ENCODE data around the gene DAB2.

Gene DAB2

DNA sequence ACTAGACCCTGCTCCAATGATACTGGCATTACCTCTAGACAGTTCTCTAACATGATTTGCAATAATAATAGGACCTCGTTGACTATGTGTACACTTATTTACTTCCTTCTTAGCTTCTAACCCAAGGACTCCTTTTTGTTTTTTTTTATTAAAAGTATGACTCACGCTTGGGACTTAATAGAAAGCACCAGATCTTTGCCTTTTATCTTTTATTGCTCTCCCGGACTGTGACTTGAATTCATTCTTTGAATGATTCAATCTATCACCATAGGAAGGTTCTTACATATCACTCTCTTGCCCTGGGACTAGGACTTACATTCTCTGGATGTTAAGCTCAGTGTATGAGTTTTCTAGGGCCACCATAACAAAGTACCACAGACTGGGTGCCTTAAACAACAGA, 69.5 kb downstream of the DAB2 start:
- H3K4me3 ChIP-seq (ENCODE audit: insufficient read depth, low read length, poor library complexity, severe bottlenecking) = no peak overlapping the region
- no peak overlapping the region for H3K9ac ChIP-seq (ENCODE audit: low read length)
- no peaks in the 10 kb centered on the region for H3K27me3 ChIP-seq (ENCODE audit: low read length)
- H3K9me3 ChIP-seq (ENCODE audit: insufficient read depth, low read length) = no peaks in the 10 kb centered on the region; the same call in 1 of the 2 replicates
- no peaks in the 10 kb centered on the region for H3K79me2 ChIP-seq (ENCODE audit: insufficient read depth, low read length)
- no peak overlapping the region for H3K4me2 ChIP-seq (ENCODE audit: low read depth, low read length, poor library complexity, severe bottlenecking)
- no peaks in the 10 kb centered on the region for H4K20me1 ChIP-seq (ENCODE audit: low read depth, low read length)
- TF ChIP-seq, protein P1, sequence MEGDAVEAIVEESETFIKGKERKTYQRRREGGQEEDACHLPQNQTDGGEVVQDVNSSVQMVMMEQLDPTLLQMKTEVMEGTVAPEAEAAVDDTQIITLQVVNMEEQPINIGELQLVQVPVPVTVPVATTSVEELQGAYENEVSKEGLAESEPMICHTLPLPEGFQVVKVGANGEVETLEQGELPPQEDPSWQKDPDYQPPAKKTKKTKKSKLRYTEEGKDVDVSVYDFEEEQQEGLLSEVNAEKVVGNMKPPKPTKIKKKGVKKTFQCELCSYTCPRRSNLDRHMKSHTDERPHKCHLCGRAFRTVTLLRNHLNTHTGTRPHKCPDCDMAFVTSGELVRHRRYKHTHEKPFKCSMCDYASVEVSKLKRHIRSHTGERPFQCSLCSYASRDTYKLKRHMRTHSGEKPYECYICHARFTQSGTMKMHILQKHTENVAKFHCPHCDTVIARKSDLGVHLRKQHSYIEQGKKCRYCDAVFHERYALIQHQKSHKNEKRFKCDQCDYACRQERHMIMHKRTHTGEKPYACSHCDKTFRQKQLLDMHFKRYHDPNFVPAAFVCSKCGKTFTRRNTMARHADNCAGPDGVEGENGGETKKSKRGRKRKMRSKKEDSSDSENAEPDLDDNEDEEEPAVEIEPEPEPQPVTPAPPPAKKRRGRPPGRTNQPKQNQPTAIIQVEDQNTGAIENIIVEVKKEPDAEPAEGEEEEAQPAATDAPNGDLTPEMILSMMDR (IDR thresholded peaks at IDR 0.05; ENCODE audit: insufficient read depth, low read length, poor library complexity, severe bottlenecking) = no peak
- TF ChIP-seq EZH2phosphoT487 (conservative IDR thresholded peaks at IDR 0.05; ENCODE audit: low read length) = no peak
- no peaks in the 10 kb centered on the region for H3K36me3 ChIP-seq (ENCODE audit: low read length)
- H3F3A ChIP-seq (ENCODE audit: insufficient read depth) = no peaks in the 10 kb centered on the region
- H2AFZ ChIP-seq (ENCODE audit: low read depth, low read length, severe bottlenecking) = no peak overlapping the region
- no peak overlapping the region for H3K27ac ChIP-seq (ENCODE audit: low read depth, low read length)
- no peaks in the 10 kb centered on the region for H3K9me2 ChIP-seq (replicated peaks; ENCODE audit: insufficient read depth, low read length)

DNA sequence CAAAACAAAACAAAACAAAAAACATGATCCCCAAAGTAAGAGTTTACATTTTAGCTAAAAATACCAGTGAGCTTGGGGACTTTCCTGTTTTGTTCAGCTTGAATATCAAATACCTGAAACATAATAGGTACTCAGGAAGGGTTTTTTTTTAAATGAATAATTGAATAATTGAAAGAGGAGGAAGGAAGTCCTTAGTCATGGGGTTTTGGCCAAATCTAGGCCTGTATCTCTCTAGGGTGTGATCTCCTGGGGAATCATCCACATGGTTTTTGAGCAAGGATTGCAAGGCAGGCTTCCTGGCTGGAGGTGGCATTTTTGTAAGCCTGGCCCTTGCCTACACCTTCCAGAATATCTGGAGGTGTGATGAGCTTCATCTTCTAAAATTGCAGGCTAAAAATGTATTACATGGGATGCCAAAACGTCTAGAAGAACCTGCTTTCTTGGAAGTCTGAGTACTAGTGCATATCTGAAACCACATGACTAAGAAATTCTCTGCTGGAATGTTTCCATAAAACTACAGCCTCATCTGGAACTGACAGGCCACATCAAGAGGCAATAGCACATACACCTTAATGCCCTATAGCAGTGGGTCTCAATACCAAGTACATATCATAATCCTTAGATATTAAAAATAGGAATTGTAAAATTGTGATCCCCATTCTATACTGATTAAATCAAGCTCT, 70.9 kb downstream of the DAB2 start:
- H3K9me2 ChIP-seq (replicated peaks; ENCODE audit: insufficient read depth, low read length) = no peaks in the 10 kb centered on the region
- H3K27ac ChIP-seq (ENCODE audit: low read depth, low read length) = no peak overlapping the region
- TF ChIP-seq, protein P1 (IDR thresholded peaks at IDR 0.05; ENCODE audit: insufficient read depth, low read length, poor library complexity, severe bottlenecking) = no peak
- TF ChIP-seq EZH2phosphoT487 (conservative IDR thresholded peaks at IDR 0.05; ENCODE audit: low read length) = no peak
- H3F3A ChIP-seq (ENCODE audit: insufficient read depth) = no peaks in the 10 kb centered on the region
- no peaks in the 10 kb centered on the region for H3K27me3 ChIP-seq (ENCODE audit: low read length)
- H2AFZ ChIP-seq (ENCODE audit: low read depth, low read length, severe bottlenecking) = no peak overlapping the region
- no peaks in the 10 kb centered on the region; the same call in 1 of the 2 replicates for H3K9me3 ChIP-seq (ENCODE audit: insufficient read depth, low read length)
- no peak overlapping the region for H3K9ac ChIP-seq (ENCODE audit: low read length)
- no peaks in the 10 kb centered on the region for H3K36me3 ChIP-seq (ENCODE audit: low read length)
- H3K4me3 ChIP-seq (ENCODE audit: insufficient read depth, low read length, poor library complexity, severe bottlenecking) = no peak overlapping the region
- no peak overlapping the region for H3K4me2 ChIP-seq (ENCODE audit: low read depth, low read length, poor library complexity, severe bottlenecking)
- no peaks in the 10 kb centered on the region for H3K79me2 ChIP-seq (ENCODE audit: insufficient read depth, low read length)
- no peaks in the 10 kb centered on the region for H4K20me1 ChIP-seq (ENCODE audit: low read depth, low read length)

DNA sequence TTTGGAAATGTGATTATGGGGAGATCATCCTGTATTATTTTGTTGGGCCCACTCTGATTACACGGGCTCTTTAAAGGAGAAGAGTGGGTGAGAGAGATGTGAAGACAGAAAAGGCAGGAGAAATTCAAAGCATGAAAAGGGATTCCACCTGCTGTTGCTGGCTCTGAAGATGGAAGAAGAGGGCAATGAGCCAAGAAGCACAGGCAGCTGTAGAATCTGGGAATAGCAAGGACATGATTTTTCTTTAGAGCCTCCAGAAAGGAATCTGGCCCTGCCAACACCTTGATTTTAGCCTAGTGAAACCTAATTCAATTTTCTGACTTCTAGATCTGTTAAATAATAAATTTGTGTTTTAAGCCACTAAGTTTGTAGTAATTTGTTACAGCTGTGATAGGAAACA, 71.8 kb downstream of the DAB2 start:
- no peaks in the 10 kb centered on the region for H3K36me3 ChIP-seq (ENCODE audit: low read length)
- H3K9me2 ChIP-seq (replicated peaks; ENCODE audit: insufficient read depth, low read length) = no peaks in the 10 kb centered on the region
- H3K27me3 ChIP-seq (ENCODE audit: low read length) = no peaks in the 10 kb centered on the region
- H3K4me2 ChIP-seq (ENCODE audit: low read depth, low read length, poor library complexity, severe bottlenecking) = no peak overlapping the region
- no peak for TF ChIP-seq EZH2phosphoT487 (conservative IDR thresholded peaks at IDR 0.05; ENCODE audit: low read length)
- TF ChIP-seq, protein P1 (IDR thresholded peaks at IDR 0.05; ENCODE audit: insufficient read depth, low read length, poor library complexity, severe bottlenecking) = no peak
- no peak overlapping the region for H3K4me3 ChIP-seq (ENCODE audit: insufficient read depth, low read length, poor library complexity, severe bottlenecking)
- no peaks in the 10 kb centered on the region for H3F3A ChIP-seq (ENCODE audit: insufficient read depth)
- no peak overlapping the region for H3K27ac ChIP-seq (ENCODE audit: low read depth, low read length)
- H2AFZ ChIP-seq (ENCODE audit: low read depth, low read length, severe bottlenecking) = no peak overlapping the region
- no peaks in the 10 kb centered on the region; the same call in 1 of the 2 replicates for H3K9me3 ChIP-seq (ENCODE audit: insufficient read depth, low read length)
- no peaks in the 10 kb centered on the region for H4K20me1 ChIP-seq (ENCODE audit: low read depth, low read length)
- no peak overlapping the region for H3K9ac ChIP-seq (ENCODE audit: low read length)
- H3K79me2 ChIP-seq (ENCODE audit: insufficient read depth, low read length) = no peaks in the 10 kb centered on the region

All from SU-DHL-6 (cell line).